Body of pancreas (tissue), 4 donors: ENCODE results near the gene TSG101. TPM values are rescaled to one million over a fixed set of nuclear protein-coding genes. Genes with fewer than 3 reads are reported as not detected.

Experiments used
- ATAC-seq: fragments of 150-250 bp; one replicate; pipeline ENCODE4 v1.9.1; 2016
- DNase-seq, 4 donors: peaks; one replicate each; pipeline ENCODE4 v3.0.0-alpha.2; 2019
- H3K27ac ChIP-seq, 4 donors: fragments of 200-600 bp; sonication (generic); 1 replicate in 3 of 4; 2 replicates in 1 of 4; pipeline versions ENCODE4 v1.5.1 to v1.6.1; 2016 to 2019; ENCODE audit warnings: mild to moderate bottlenecking in 1 of 4, mixed read lengths in 1 of 4, moderate library complexity in 1 of 4
- H3K27me3 ChIP-seq, 2 donors: fragments of 200-600 bp; sonication (generic); one replicate each; pipeline ENCODE4 v1.6.0; 2016; ENCODE audit warnings: mild to moderate bottlenecking in 1 of 2
- H3K36me3 ChIP-seq, 2 donors: fragments of 200-600 bp; sonication (generic); replicated peaks in 1 of 2; 2 replicates each; pipeline ENCODE4 v1.5.1; 2016; ENCODE audit warnings: low read depth in 2 of 2; ENCODE audit not compliant: insufficient read depth in 1 of 2
- H3K4me1 ChIP-seq: fragments of 200-600 bp; sonication (generic); one replicate; pipeline ENCODE4 v1.6.0; 2016
- H3K4me3 ChIP-seq, 2 donors: fragments of 200-600 bp; sonication (generic); 1 replicate in 1 of 2; 2 replicates in 1 of 2; pipeline ENCODE4 v1.5.1; 2016 to 2019
- H3K9me3 ChIP-seq, 3 donors: fragments of 200-600 bp; sonication (generic); 1 replicate in 2 of 3; 2 replicates in 1 of 3; pipeline ENCODE4 v1.5.1; 2016
- POLR2A ChIP-seq, 3 donors: fragments of 450-650 bp; IDR thresholded peaks; one replicate each; pipeline ENCODE4 v1.6.1; 2016; ENCODE audit warnings: antibody characterized with exemption in 3 of 3, mild to moderate bottlenecking in 2 of 3
- WGBS, 2 donors: methylation state at CpG; one replicate each; pipeline ENCODE4 v1.1.5; 2017; 5-methylcytosine and 5-hydroxymethylcytosine counted together
- intact Hi-C: fragments of 100-400 bp; cut with DNase I; formaldehyde crosslinking; loops from one replicate; pipeline ENCODE4 v1.15.1; 2023
- total RNA-seq, 2 donors: library from RNA; depleted of rRNA; stranded (reverse); fragments of >200 nt; gene quantifications; one replicate each; pipeline ENCODE4 v1.1.0, GENCODE V29; 2016
- TF ChIP-seq, protein P1 (sequence below), 7 experiments: fragments of 450-650 bp in 4 of 7; fragments of 200-600 bp in 3 of 7; sonication (generic) in 3 of 7; IDR thresholded peaks; one replicate each; pipeline ENCODE4 v1.5.1; 2016 to 2019; ENCODE audit warnings: antibody characterized with exemption in 7 of 7

The TSG101 gene
- total RNA-seq, 2 donors from 2014 or later = 36.8 to 50.8 TPM

- Histone ChIP-seq H3K36me3 (peaks cover 0 to 20% of the 10 kb centered on the region in 2 donors), H3K27ac (no peak overlapping the region), H3K4me1 (no peaks in the 10 kb centered on the region), H3K9me3 (no peaks in the 10 kb centered on the region), H3K4me3 (no peak overlapping the region), H3K27me3 (no peaks in the 10 kb centered on the region)
- no peak for ATAC-seq
- intact Hi-C loops = no loop called here
- TF ChIP-seq, protein P1, sequence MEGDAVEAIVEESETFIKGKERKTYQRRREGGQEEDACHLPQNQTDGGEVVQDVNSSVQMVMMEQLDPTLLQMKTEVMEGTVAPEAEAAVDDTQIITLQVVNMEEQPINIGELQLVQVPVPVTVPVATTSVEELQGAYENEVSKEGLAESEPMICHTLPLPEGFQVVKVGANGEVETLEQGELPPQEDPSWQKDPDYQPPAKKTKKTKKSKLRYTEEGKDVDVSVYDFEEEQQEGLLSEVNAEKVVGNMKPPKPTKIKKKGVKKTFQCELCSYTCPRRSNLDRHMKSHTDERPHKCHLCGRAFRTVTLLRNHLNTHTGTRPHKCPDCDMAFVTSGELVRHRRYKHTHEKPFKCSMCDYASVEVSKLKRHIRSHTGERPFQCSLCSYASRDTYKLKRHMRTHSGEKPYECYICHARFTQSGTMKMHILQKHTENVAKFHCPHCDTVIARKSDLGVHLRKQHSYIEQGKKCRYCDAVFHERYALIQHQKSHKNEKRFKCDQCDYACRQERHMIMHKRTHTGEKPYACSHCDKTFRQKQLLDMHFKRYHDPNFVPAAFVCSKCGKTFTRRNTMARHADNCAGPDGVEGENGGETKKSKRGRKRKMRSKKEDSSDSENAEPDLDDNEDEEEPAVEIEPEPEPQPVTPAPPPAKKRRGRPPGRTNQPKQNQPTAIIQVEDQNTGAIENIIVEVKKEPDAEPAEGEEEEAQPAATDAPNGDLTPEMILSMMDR (IDR thresholded peaks at IDR 0.05) = no peak
- no peak for TF ChIP-seq POLR2A (IDR thresholded peaks at IDR 0.05)
- WGBS, 2 donors = 100% methylated on average over 1 of the region's 1 CpG
- no peak for DNase-seq
Measured at GRCh38 chr11:18501629-18502028, 25.1 kb downstream of the TSG101 start.

- Histone ChIP-seq H3K36me3 (peaks cover 0 to 19% of the 10 kb centered on the region in 2 donors), H3K4me3 (no peak overlapping the region), H3K9me3 (no peaks in the 10 kb centered on the region), H3K4me1 (peaks cover 9% of the 10 kb centered on the region), H3K27ac (no peak overlapping the region), H3K27me3 (no peaks in the 10 kb centered on the region)
- DNase-seq (no peak), ATAC-seq (no peak)
- intact Hi-C loops = no loop called here
- 82 to 93% methylated on average over 1 of the region's 1 CpG for WGBS, 2 donors
- TF ChIP-seq, protein P1 (IDR thresholded peaks at IDR 0.05) = no peak
- no peak for TF ChIP-seq POLR2A (IDR thresholded peaks at IDR 0.05)
Measured at GRCh38 chr11:18498039-18498438, 28.7 kb downstream of the TSG101 start.

- H3K9me3 ChIP-seq = no peaks in the 10 kb centered on the region
- TF ChIP-seq, protein P1 (IDR thresholded peaks at IDR 0.05) = no peak
- TF ChIP-seq POLR2A (IDR thresholded peaks at IDR 0.05) = no peak
- WGBS, 2 donors = 81 to 86% methylated on average over 4 of the region's 4 CpGs
- peaks cover 0 to 12% of the 10 kb centered on the region in 2 donors for H3K36me3 ChIP-seq
- no peak overlapping the region for H3K4me3 ChIP-seq
- ATAC-seq (no peak), DNase-seq (no peak)
- no peak overlapping the region for H3K27ac ChIP-seq
- intact Hi-C loops = no loop called here
- H3K4me1 ChIP-seq = peaks cover 11% of the 10 kb centered on the region
- H3K27me3 ChIP-seq = no peaks in the 10 kb centered on the region
Measured at GRCh38 chr11:18495703-18496102, 31.0 kb downstream of the TSG101 start.

GRCh38 chr11:18495271-18495670, 31.5 kb downstream of the TSG101 start:
- H3K27me3 ChIP-seq = no peaks in the 10 kb centered on the region
- H3K9me3 ChIP-seq = no peaks in the 10 kb centered on the region
- ATAC-seq (no peak), DNase-seq (no peak)
- intact Hi-C loops = no loop called here
- TF ChIP-seq, protein P1 (IDR thresholded peaks at IDR 0.05) = no peak
- no peak for TF ChIP-seq POLR2A (IDR thresholded peaks at IDR 0.05)
- peaks cover 11% of the 10 kb centered on the region for H3K4me1 ChIP-seq
- no peak overlapping the region for H3K4me3 ChIP-seq
- H3K36me3 ChIP-seq = peaks cover 0 to 10% of the 10 kb centered on the region in 2 donors
- no peak overlapping the region for H3K27ac ChIP-seq

- H3K4me3 ChIP-seq = no peak overlapping the region
- H3K27ac ChIP-seq = peak overlapping the region in 1 of 4 donors; percentile 44
- ATAC-seq (no peak), DNase-seq (no peak)
- no peak for TF ChIP-seq POLR2A (IDR thresholded peaks at IDR 0.05)
- TF ChIP-seq, protein P1 (IDR thresholded peaks at IDR 0.05) = no peak
- intact Hi-C loops = no loop called here
- no peaks in the 10 kb centered on the region for H3K27me3 ChIP-seq
- no peaks in the 10 kb centered on the region for H3K9me3 ChIP-seq
- peaks cover 11% of the 10 kb centered on the region for H3K4me1 ChIP-seq
- H3K36me3 ChIP-seq = peaks cover 0 to 4% of the 10 kb centered on the region in 2 donors
- 40 to 43% methylated on average over 4 of the region's 4 CpGs for WGBS, 2 donors
Measured at GRCh38 chr11:18493310-18493709, 33.4 kb downstream of the TSG101 start.
